A549 (cell line): Measurements from ENCODE around the gene TMEM91.

Source experiments
- BCL3 ChIP-seq: fragments of >200 bp; sonication (Bioruptor Twin); formaldehyde crosslinking; IDR thresholded peaks from 3 replicates; pipeline ENCODE4 v1.6.1; 2016
- CTCF ChIP-seq: fragments of >200 bp; sonication (Bioruptor Twin); formaldehyde crosslinking; IDR thresholded peaks from 3 replicates; pipeline ENCODE4 v1.5.1; 2016
- FOSB ChIP-seq: fragments of 250-450 bp; sonication (Bioruptor Pico); IDR thresholded peaks from 2 replicates; pipeline ENCODE4 v1.5.0; 2020; ENCODE audit warnings: mild to moderate bottlenecking, moderate library complexity
- KDM5A ChIP-seq: fragments of 200-600 bp; sonication (generic); IDR thresholded peaks from 2 replicates; pipeline ENCODE4 v1.6.1; 2016; ENCODE audit warnings: antibody characterized with exemption, mild to moderate bottlenecking
- NFE2L2 ChIP-seq: fragments of 150-350 bp; conservative IDR thresholded peaks from 2 replicates; pipeline ENCODE4 v1.6.1; 2014; ENCODE audit warnings: low read length
- NR3C1 ChIP-seq: fragments of >200 bp; sonication (Bioruptor Twin); formaldehyde crosslinking; IDR thresholded peaks from 3 replicates; pipeline ENCODE4 v1.6.1; 2017
- POLR2A ChIP-seq: IDR thresholded peaks from 2 replicates; pipeline ENCODE4 v1.6.1; 2012; ENCODE audit warnings: mild to moderate bottlenecking, low read length
- REST ChIP-seq: fragments of 200-600 bp; sonication (generic); IDR thresholded peaks from 2 replicates; pipeline ENCODE4 v1.6.1; 2016; ENCODE audit warnings: antibody characterized with exemption, mild to moderate bottlenecking, moderate library complexity
- RFX5 ChIP-seq: fragments of 450-650 bp; IDR thresholded peaks from 2 replicates; pipeline ENCODE4 v1.7.1; 2014; ENCODE audit warnings: antibody characterized with exemption, mild to moderate bottlenecking, moderate library complexity
- TP53 ChIP-seq: fragments of 250-450 bp; sonication (Bioruptor Pico); IDR thresholded peaks from 2 replicates; pipeline ENCODE4 v1.5.0; 2021; ENCODE audit warnings: mild to moderate bottlenecking, moderate library complexity

DNA sequence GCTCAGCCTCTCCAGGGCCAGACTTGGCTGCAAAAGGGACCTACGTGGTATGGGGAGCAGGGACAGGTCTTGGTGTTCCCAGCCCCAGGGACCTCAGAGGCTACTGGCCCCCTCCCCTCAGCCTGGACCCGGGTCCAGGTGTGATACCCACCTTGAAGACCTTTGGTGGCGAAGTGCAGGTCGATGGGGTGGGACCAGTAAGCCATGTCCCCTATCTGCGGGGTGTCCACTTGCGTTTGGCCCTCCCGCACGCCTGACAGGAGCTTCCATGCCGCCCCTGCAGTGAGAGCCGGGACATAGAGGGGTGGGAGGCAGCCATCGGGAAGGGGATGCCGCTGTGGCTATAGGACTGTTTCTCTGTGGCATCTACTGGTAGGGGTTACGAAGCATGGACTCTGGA is 18.6 kb upstream of the TMEM91 start:
- TF ChIP-seq POLR2A, result no peak
- no peak for TF ChIP-seq CTCF
- TF ChIP-seq NR3C1, result no peak
- no peak for TF ChIP-seq REST
- no peak for TF ChIP-seq TP53 (CRISPR knock-in tag)
- no peak for TF ChIP-seq KDM5A
- TF ChIP-seq FOSB (CRISPR knock-in tag), result no peak
- TF ChIP-seq NFE2L2, result no peak
- TF ChIP-seq RFX5, result no peak
- TF ChIP-seq BCL3, result no peak
